Astrocyte of the cerebellum (primary cell): ENCODE measurements around the gene NINJ2.

Experiments
- DNase-seq: peaks from one replicate; pipeline ENCODE4 v3.0.0-alpha.2; 2011; ENCODE audit warnings: low read depth
- H3K4me3 ChIP-seq: 2 replicates; pipeline ENCODE4 v1.5.1; 2011; ENCODE audit warnings: mild to moderate bottlenecking, low read depth, low read length, moderate library complexity
- CTCF ChIP-seq: IDR thresholded peaks from 2 replicates; pipeline ENCODE4 v1.5.1; 2012; ENCODE audit warnings: low read length, low read depth, moderate library complexity, mild to moderate bottlenecking; ENCODE audit errors: missing control alignments
- in situ Hi-C: cut with HindIII; loops from 2 replicates; pipeline ENCODE4 v1.10.0; 2017; ENCODE audit warnings: low sequenced_read_pairs

NINJ2 gene

GRCh38 chr12:601976-602699 is 61.1 kb downstream of the NINJ2 start:
- no peak overlapping the region for H3K4me3 ChIP-seq
- in situ Hi-C loops, result no loop called here
- TF ChIP-seq CTCF, result no peak
- DNase-seq, result no peak

GRCh38 chr12:599756-600155 is 63.5 kb downstream of the NINJ2 start:
- no peak overlapping the region for H3K4me3 ChIP-seq
- DNase-seq, result no peak
- in situ Hi-C loops, result no loop called here
- no peak for TF ChIP-seq CTCF

- no peak overlapping the region for H3K4me3 ChIP-seq
- TF ChIP-seq CTCF, result no peak
- no peak for DNase-seq
- in situ Hi-C loops, result no loop called here
Measured at GRCh38 chr12:597926-598568, 65.2 kb downstream of the NINJ2 start.

GRCh38 chr12:593396-594270 is 69.6 kb downstream of the NINJ2 start:
- TF ChIP-seq CTCF, result no peak
- DNase-seq, result no peak
- in situ Hi-C loops, result no loop called here
- no peak overlapping the region for H3K4me3 ChIP-seq

- TF ChIP-seq CTCF, result no peak
- in situ Hi-C loops, result no loop called here
- DNase-seq, result no peak
- no peak overlapping the region for H3K4me3 ChIP-seq
Measured at GRCh38 chr12:592024-592505, 71.2 kb downstream of the NINJ2 start.
